ENCODE measurements around the gene POT1. TPM values are rescaled to one million over a fixed set of nuclear protein-coding genes. Genes with fewer than 3 reads are reported as not detected.

The POT1 gene
- total and polyA plus RNA-seq, 2 of the 8 experiments (the other 6 are each of a cell fraction or from before 2014, with no cell fraction given), result 13.1 to 22.8 TPM

DNA sequence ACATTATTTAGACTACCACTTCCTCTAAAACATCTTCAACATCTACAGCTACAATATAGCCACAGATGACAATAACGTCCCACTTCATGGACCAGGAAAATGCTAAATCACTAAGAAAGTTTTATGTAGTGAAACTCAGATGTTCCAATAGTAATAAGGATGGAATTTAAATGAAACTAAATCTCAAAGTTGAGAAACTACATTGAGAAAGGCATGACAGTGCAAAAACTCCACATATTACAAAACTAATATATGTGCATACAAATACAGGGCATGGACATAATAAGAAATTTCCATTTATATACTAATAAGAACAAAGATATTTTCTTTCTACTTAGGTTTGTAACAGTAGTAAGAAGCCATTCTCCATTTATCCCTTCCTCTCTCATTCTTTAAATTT, 31.1 kb downstream of the POT1 start:
- TF ChIP-seq RXRA (IDR thresholded peaks at IDR 0.05; ENCODE audit: insufficient read depth, low read depth, low read length) (no peak), PHF8 (conservative IDR thresholded peaks at IDR 0.05; ENCODE audit: low read depth, low read length) (no peak), JUN (IDR thresholded peaks at IDR 0.05; ENCODE audit: low read depth, low read length) (no peak), CTBP2 (IDR thresholded peaks at IDR 0.05; ENCODE audit: borderline replicate concordance, insufficient read depth, insufficient read length, low read length) (no peak), POLR2A (IDR thresholded peaks at IDR 0.05; ENCODE audit: control extremely low read depth in 1 of 2, low read depth in 2 of 2, low read length in 2 of 2) (no peak), SP4 (IDR thresholded peaks at IDR 0.05; ENCODE audit: low read length) (no peak)
- no peak overlapping the region for H2AK5ac ChIP-seq (ENCODE audit: low read depth, low read length)
- H3K23ac ChIP-seq (ENCODE audit: insufficient read length), result no peak overlapping the region
- FAIRE-seq, result no peak
- H4K91ac ChIP-seq (replicated peaks; ENCODE audit: insufficient read length, low read length), result no peak overlapping the region
- no peaks in the 10 kb centered on the region for H4K20me1 ChIP-seq (replicated peaks in 1 of 2; ENCODE audit: control insufficient read depth in 1 of 2, insufficient read depth in 2 of 2, low read length in 2 of 2)
- H3K4me2 ChIP-seq (ENCODE audit: insufficient read depth in 1 of 2, low read depth in 2 of 2, low read length in 2 of 2), result no peak overlapping the region
- POLR2A ChIA-PET (ENCODE audit: partially characterized antibody), result no interaction called here
- H3K18ac ChIP-seq (ENCODE audit: extremely low read depth, low read length), result no peak overlapping the region
- H3K14ac ChIP-seq (ENCODE audit: insufficient read length), result no peak overlapping the region
- no peak overlapping the region for H2BK120ac ChIP-seq (replicated peaks; ENCODE audit: low read depth, low read length)
- 91% methylated on average over 1 of the region's 1 CpG; no CpG with 5 or more reads in 1 of the 2 experiments for WGBS, 2 experiments (ENCODE audit: extremely low coverage in 1 of 2, insufficient coverage in 1 of 2, insufficient read length in 1 of 2, insufficient replicate concordance in 2 of 2, low coverage in 1 of 2, low lambda C conversion rate in 2 of 2, missing lambda C conversion rate in 1 of 2)
- no peaks in the 10 kb centered on the region for H3K27me3 ChIP-seq (replicated peaks in 1 of 4; ENCODE audit: control insufficient read depth in 3 of 4, extremely low read depth in 1 of 4, insufficient read depth in 3 of 4, low read length in 3 of 4)
- H3K4me3 ChIP-seq (ENCODE audit: extremely low read depth in 1 of 4, insufficient read depth in 2 of 4, low read depth in 3 of 4, low read length in 4 of 4), result no peak overlapping the region
- H4K5ac ChIP-seq (ENCODE audit: insufficient read length, low read depth, low read length), result no peak overlapping the region
- no peak for DNase-seq (ENCODE audit: low read depth in 1 of 2, low spot score in 2 of 2)
- H3K4me1 ChIP-seq (replicated peaks in 1 of 4; ENCODE audit: control insufficient read depth in 3 of 4, insufficient read depth in 4 of 4, low read length in 3 of 4), result no peaks in the 10 kb centered on the region
- H4K8ac ChIP-seq (ENCODE audit: extremely low read depth, insufficient read depth, low read length), result no peak overlapping the region
- CTCF ChIA-PET (ENCODE audit: partially characterized antibody), result interaction anchor here (0.6 kb wide), 1 partner anchor 14 kb away, joined by 3 read pairs; no protein-coding TSS in a partner anchor
- no peak overlapping the region for H2BK20ac ChIP-seq (ENCODE audit: low read length)
- no peak overlapping the region for H2BK15ac ChIP-seq (ENCODE audit: low read length)
- no peak overlapping the region for H2AFZ ChIP-seq (ENCODE audit: low read length)
- no peak overlapping the region for H3K9ac ChIP-seq (replicated peaks in 1 of 4; ENCODE audit: extremely low read depth in 1 of 4, low read depth in 3 of 4, low read length in 3 of 4)
- H3K9me3 ChIP-seq (ENCODE audit: insufficient read depth in 2 of 2, low read depth in 1 of 2, low read length in 1 of 2), result peaks cover 7 to 11% of the 10 kb centered on the region in 2 experiments; a peak in 2 of 4 replicates
- peaks cover 0 to 6% (median 0%) of the 10 kb centered on the region in 4 experiments; a peak in 2 of 8 replicates for H3K36me3 ChIP-seq (ENCODE audit: control insufficient read depth in 2 of 4, insufficient read depth in 4 of 4, low read length in 3 of 4)
- no peak overlapping the region for H3K27ac ChIP-seq (ENCODE audit: low read depth, low read length)
- H3K79me1 ChIP-seq (ENCODE audit: low read depth, low read length), result no peaks in the 10 kb centered on the region
- H2BK12ac ChIP-seq (ENCODE audit: low read depth, low read length), result no peak overlapping the region
- no peak overlapping the region for H2BK5ac ChIP-seq (ENCODE audit: low read depth, low read length)
- no peak overlapping the region for H3K4ac ChIP-seq (replicated peaks; ENCODE audit: insufficient read length, low read depth, low read length)
- H3K56ac ChIP-seq (replicated peaks; ENCODE audit: insufficient read length, low read depth, low read length), result no peak overlapping the region
- H3K23me2 ChIP-seq (ENCODE audit: low read depth, low read length), result no peaks in the 10 kb centered on the region
- H3K79me2 ChIP-seq (ENCODE audit: control insufficient read depth in 1 of 2, insufficient read depth in 2 of 2, low read length in 2 of 2), result no peaks in the 10 kb centered on the region
